ENCODE data around the gene HNRNPH2.

The HNRNPH2 gene

GRCh38 chrX:101397779-101398178 lies 10.2 kb upstream of the HNRNPH2 start:
- DNase-seq: no peak

GRCh38 chrX:101398694-101399093 lies 9.3 kb upstream of the HNRNPH2 start:
- DNase-seq: no peak

GRCh38 chrX:101399825-101400224 lies 8.2 kb upstream of the HNRNPH2 start:
- DNase-seq: no peak

GRCh38 chrX:101407167-101407747 lies 765 bp upstream of the HNRNPH2 start:
- DNase-seq: no peak

GRCh38 chrX:101408532-101408841 lies 465 bp downstream of the HNRNPH2 start:
- no peak for DNase-seq

GRCh38 chrX:101409043-101409442 lies 1.0 kb downstream of the HNRNPH2 start:
- DNase-seq: no peak

- peak; percentile 38 for DNase-seq
Observed at GRCh38 chrX:101410461-101410860, 2.4 kb downstream of the HNRNPH2 start.

- DNase-seq: no peak
Observed at GRCh38 chrX:101411984-101412383, 4.0 kb downstream of the HNRNPH2 start.

- DNase-seq: peak; percentile 79
Observed at GRCh38 chrX:101415180-101416145, 7.4 kb downstream of the HNRNPH2 start.

GRCh38 chrX:101416691-101417090 lies 8.7 kb downstream of the HNRNPH2 start:
- DNase-seq: no peak

- DNase-seq: no peak
Observed at GRCh38 chrX:101417190-101417589, 9.2 kb downstream of the HNRNPH2 start.

- DNase-seq: peak; percentile 48
Observed at GRCh38 chrX:101417981-101418841, 10.2 kb downstream of the HNRNPH2 start.

- no peak for DNase-seq
Observed at GRCh38 chrX:101419489-101419888, 11.5 kb downstream of the HNRNPH2 start.

GRCh38 chrX:101427954-101428353 lies 19.9 kb downstream of the HNRNPH2 start:
- DNase-seq: no peak

GRCh38 chrX:101429934-101430333 lies 21.9 kb downstream of the HNRNPH2 start:
- DNase-seq: no peak

- no peak for DNase-seq
Observed at GRCh38 chrX:101430457-101431078, 22.5 kb downstream of the HNRNPH2 start.

GRCh38 chrX:101442085-101442484 lies 34.1 kb downstream of the HNRNPH2 start:
- no peak for DNase-seq

- no peak for DNase-seq
Observed at GRCh38 chrX:101449279-101449678, 41.3 kb downstream of the HNRNPH2 start.

- DNase-seq: no peak
Observed at GRCh38 chrX:101450085-101450484, 42.1 kb downstream of the HNRNPH2 start.

GRCh38 chrX:101450961-101451360 lies 42.9 kb downstream of the HNRNPH2 start:
- DNase-seq: no peak

- DNase-seq: no peak
Observed at GRCh38 chrX:101452056-101452455, 44.0 kb downstream of the HNRNPH2 start.

GRCh38 chrX:101460669-101461068 lies 52.6 kb downstream of the HNRNPH2 start:
- no peak for DNase-seq

GRCh38 chrX:101462892-101463291 lies 54.9 kb downstream of the HNRNPH2 start:
- no peak for DNase-seq

Data from CD4-positive, alpha-beta T cell treated with Interleukin-17A for 1 hour (primary cell).